Esophagus (tissue), 2 donors: Measurements from ENCODE around the gene HSPA1B. TPM values are rescaled to one million over a fixed set of nuclear protein-coding genes. Genes with fewer than 3 reads are reported as not detected.
"Not testable (repeated sequence)": the region's sequence is repeated elsewhere in the genome, so short reads cannot be mapped to it uniquely, and the experiment has no call there.

ENCODE experiments used
- H3K27ac ChIP-seq, 2 donors: one replicate each; pipeline ENCODE4 v1.5.1; 2013; ENCODE audit warnings: low read depth in 2 of 2, mild to moderate bottlenecking in 2 of 2, inconsistent platforms in 1 of 2, low read length in 1 of 2, moderate library complexity in 1 of 2
- H3K27me3 ChIP-seq, 2 donors: one replicate each; pipeline ENCODE4 v1.6.1; 2013; ENCODE audit warnings: low read length in 2 of 2, control low read depth in 1 of 2, mild to moderate bottlenecking in 1 of 2; ENCODE audit not compliant: insufficient read depth in 2 of 2, control insufficient read depth in 1 of 2
- H3K36me3 ChIP-seq, 2 donors: one replicate each; pipeline ENCODE4 v1.6.1; 2013; ENCODE audit warnings: low read length in 1 of 2; ENCODE audit not compliant: control insufficient read depth in 2 of 2, insufficient read depth in 2 of 2
- H3K4me1 ChIP-seq, 2 donors: one replicate each; pipeline ENCODE4 v1.6.1; 2013; ENCODE audit warnings: low read length in 1 of 2; ENCODE audit not compliant: control insufficient read depth in 2 of 2, insufficient read depth in 2 of 2
- H3K4me3 ChIP-seq, 2 donors: one replicate each; pipeline ENCODE4 v1.5.1; 2013; ENCODE audit warnings: low read length in 2 of 2, mild to moderate bottlenecking in 2 of 2, low read depth in 1 of 2, moderate library complexity in 1 of 2
- H3K9me3 ChIP-seq, 2 donors: one replicate each; pipeline ENCODE4 v1.6.1; 2013; ENCODE audit warnings: mild to moderate bottlenecking in 2 of 2, low read depth in 1 of 2, low read length in 1 of 2, moderate library complexity in 1 of 2; ENCODE audit not compliant: control insufficient read depth in 2 of 2, insufficient read depth in 1 of 2
- WGBS, 2 donors: extraction: QIAGEN DNeasy Blood & Tissue Kit; methylation state at CpG; one replicate each; pipeline ENCODE4 v1.1.7; 2013; 5-methylcytosine and 5-hydroxymethylcytosine counted together
- polyA plus RNA-seq, 2 donors: library from polyadenylated mRNA; stranded (reverse); fragments of 200-250 nt; gene quantifications; one replicate each; pipeline ENCODE4 v1.2.3, GENCODE V29; 2013
- donor health status: healthy with polysubstance abuse.
- donor health status: Bipolar disorder and iron deficiency.

HSPA1B gene
- polyA plus RNA-seq, 2 donors: 26.9 to 103 TPM

DNA sequence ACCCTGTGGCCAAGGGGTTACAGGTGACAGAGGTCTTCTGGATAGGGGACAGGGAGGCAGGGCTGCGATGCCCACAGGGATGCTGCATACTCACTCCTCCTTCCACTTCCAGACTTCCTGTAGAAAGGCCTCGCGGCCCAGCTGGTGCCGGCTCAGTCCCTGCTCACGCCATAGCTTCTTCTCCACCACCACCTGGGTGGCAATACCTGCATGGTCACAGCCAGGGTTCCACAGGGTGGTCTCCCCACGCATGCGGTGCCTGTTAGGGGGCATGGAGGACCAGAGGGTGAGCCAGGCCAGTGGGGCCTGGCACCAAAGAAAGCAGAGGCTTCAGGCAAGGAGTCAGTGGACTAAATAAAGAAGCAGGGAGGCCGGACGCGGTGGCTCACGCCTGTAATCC lies 42.1 kb upstream of the HSPA1B start:
- H3K4me3 ChIP-seq: no peak overlapping the region
- H3K27ac ChIP-seq: no peak overlapping the region
- 96% methylated on average over 11 of the region's 11 CpGs for WGBS, 2 donors
- H3K4me1 ChIP-seq: no peaks in the 10 kb centered on the region
- H3K27me3 ChIP-seq: no peaks in the 10 kb centered on the region
- H3K36me3 ChIP-seq: peaks cover 5 to 47% of the 10 kb centered on the region in 2 donors
- H3K9me3 ChIP-seq: no peaks in the 10 kb centered on the region

DNA sequence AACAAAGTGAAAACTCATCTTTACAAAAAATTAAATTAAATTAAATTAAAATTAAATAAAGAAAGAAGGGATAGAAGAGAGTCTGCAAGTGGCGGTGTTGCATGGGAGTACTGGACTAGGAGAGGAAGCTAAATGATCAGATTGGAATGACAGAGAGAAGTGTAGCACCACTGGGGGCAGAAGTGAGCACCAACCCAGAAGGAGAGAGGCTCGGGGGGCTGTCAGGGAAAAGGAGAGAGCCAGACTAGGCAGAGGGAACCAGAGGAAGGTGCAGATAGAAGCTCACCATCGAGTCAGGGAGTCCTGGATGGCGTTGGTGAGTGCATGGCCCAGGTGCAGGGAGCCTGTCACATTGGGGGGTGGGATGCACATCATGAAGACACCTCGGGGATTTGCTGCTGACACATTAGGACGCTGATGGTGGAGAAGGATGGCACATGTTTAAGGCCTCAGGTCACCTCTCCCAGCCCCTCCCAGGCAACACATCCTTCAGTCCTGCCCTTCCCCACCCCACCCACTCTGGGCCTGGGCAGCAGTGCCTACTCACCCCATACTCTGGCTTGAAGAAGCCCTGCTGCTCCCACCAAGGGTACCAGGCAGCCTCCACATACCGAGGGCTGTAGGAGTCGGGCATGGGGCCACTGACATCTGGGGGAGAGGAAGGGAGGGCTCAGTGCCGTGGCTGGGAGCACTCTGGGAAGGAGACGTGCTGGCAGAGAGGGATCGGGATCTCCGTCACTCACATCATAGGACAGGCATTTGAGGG lies 36.0 kb upstream of the HSPA1B start:
- WGBS, 2 donors: 64 to 65% methylated on average over 12 of the region's 12 CpGs
- H3K9me3 ChIP-seq: no peaks in the 10 kb centered on the region
- no peak overlapping the region for H3K4me3 ChIP-seq
- no peak overlapping the region for H3K27ac ChIP-seq
- peaks cover 0 to 10% of the 10 kb centered on the region in 2 donors for H3K36me3 ChIP-seq
- peaks cover 0 to 2% of the 10 kb centered on the region in 2 donors for H3K4me1 ChIP-seq
- no peaks in the 10 kb centered on the region for H3K27me3 ChIP-seq

DNA sequence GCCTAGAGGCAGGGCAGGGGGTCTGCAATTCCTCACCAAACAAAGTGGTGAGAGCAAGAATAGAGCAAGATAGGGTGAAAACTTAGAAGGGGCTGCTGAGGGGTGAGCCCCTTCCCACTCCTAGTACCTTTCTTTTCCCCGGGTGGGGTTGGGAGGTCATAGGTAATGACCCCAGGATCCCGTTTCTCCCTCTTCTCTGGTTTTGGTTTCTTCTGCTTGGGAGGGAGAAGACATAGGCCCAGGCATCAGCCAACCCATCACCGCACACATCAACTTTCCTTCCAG lies 35.5 kb upstream of the HSPA1B start:
- H3K4me3 ChIP-seq: no peak overlapping the region
- H3K4me1 ChIP-seq: peaks cover 0 to 2% of the 10 kb centered on the region in 2 donors
- H3K9me3 ChIP-seq: no peaks in the 10 kb centered on the region
- no peaks in the 10 kb centered on the region for H3K27me3 ChIP-seq
- H3K36me3 ChIP-seq: peaks cover 0 to 10% of the 10 kb centered on the region in 2 donors
- H3K27ac ChIP-seq: no peak overlapping the region
- WGBS, 2 donors: 82 to 83% methylated on average over 3 of the region's 3 CpGs

DNA sequence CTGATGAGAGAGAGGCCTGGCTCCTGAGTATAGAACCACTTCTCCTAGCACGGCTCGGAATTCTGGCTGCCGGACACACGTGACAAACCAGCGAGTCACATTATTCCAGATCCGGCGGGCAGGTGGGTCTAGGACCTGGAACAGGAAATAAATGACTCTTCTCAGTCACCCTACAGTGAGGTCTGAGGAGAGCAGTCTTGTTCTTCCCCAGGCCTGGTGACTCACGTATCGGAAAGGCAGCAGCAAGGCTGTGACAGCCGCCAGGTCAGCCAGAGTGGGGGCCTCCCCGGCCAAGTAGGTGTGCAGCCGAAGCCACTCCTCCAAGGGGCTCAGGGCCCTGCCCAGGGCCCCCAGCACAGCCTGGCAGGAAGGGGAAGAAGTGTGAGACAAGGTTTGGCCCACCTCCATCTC lies 34.8 kb upstream of the HSPA1B start:
- H3K9me3 ChIP-seq: no peaks in the 10 kb centered on the region
- no peaks in the 10 kb centered on the region for H3K27me3 ChIP-seq
- 76 to 81% methylated on average over 12 of the region's 12 CpGs for whole genome bisulfite sequencing, 2 donors
- H3K4me1 ChIP-seq: peaks cover 0 to 2% of the 10 kb centered on the region in 2 donors
- no peak overlapping the region for H3K4me3 ChIP-seq
- H3K36me3 ChIP-seq: peaks cover 0 to 10% of the 10 kb centered on the region in 2 donors
- H3K27ac ChIP-seq: peak overlapping the region; percentile 17 to 45

DNA sequence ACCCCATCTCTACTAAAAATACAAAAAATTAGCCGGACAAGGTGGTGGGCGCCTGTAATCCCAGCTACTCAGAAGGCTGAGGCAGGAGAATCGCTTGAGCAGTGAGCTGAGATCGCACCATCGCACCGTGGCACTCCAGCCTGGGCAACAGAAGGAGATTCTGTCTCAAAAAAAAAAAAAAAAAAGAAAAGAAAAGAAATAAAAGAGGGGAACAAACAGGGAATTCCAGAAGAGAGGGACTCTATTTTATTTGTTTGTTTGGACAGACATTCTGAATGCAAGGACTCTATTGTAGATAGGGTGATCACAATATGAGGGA lies 33.7 kb upstream of the HSPA1B start:
- not testable (repeated sequence) for H3K27ac ChIP-seq, H3K36me3 ChIP-seq, H3K4me3 ChIP-seq

DNA sequence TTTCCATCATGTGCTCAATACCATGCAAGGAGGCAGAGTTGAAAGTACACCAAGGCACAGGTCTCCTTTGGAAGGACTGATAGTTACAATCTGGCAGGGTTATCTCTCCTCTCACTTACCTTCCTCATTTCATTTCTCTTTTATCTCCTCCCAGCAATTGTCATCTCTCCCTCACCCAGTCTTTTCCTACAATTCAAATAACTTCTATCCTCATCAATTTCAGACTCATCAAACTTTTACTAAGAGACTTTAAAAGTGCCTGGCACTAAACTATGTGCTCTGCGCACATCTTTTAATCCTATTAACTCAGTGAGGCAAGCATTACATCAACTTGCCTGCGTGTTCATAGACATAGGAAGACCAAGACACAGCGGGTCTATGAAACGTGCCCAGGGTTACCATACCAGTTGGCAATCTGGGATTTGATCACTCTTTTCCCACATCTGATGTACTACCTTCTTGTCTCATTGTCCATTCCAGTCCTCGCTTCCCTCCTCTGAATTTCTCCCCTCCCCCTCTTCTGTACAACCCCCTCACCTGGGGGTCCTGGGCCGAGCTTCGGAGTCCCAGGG lies 33.2 kb upstream of the HSPA1B start:
- Histone ChIP-seq H3K36me3 (peaks cover 0 to 9% of the 10 kb centered on the region in 2 donors), H3K9me3 (no peaks in the 10 kb centered on the region), H3K27me3 (no peaks in the 10 kb centered on the region), H3K4me1 (peaks cover 0 to 2% of the 10 kb centered on the region in 2 donors), H3K4me3 (peak overlapping the region; percentile 91 to 95), H3K27ac (peak overlapping the region; percentile 94 to 96)
- WGBS, 2 donors: 7 to 15% methylated on average over 7 of the region's 7 CpGs

More for the DNA sequence above, 33.7 kb upstream of the HSPA1B start:
- H3K27me3 ChIP-seq, H3K4me1 ChIP-seq, H3K9me3 ChIP-seq: not testable (repeated sequence)
- WGBS, 2 donors: 91 to 96% methylated on average over 6 of the region's 6 CpGs

DNA sequence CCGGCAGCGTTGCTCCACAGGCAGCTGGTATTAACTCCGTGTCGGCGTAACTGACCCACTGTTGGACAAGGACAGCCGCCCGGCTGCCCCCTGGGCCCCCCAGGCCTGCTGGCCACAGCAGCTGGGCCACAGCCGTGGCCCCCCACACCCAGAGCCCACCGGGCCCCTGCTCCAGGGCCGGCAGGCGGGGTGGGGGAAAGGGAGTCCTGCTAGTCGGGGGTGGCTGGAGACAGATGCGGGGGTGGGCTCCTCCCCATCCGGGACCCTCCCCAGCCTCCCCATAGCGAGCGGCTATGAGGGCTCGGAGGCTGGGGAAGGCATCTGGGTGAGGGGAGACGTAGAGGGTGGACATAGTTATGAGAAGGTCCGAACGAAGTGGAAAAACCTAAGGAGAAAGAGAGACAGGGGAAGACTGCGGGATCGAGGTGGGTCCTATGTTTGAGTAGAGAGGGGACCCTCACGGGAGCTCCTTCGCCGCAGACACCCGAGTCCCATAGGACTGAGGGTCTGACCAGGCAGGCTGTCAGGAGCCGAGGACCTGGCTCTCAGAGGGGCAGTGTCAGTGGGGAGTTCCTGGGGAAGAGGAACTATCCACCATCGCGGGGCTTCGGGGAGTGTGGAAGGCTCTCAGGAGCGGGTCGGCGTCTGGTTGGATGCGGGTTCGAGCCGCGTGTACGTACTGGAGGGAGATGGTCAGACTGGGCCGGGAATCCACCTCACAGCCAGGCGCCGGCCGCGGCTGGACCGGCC lies 32.5 kb upstream of the HSPA1B start:
- H3K9me3 ChIP-seq: no peaks in the 10 kb centered on the region
- H3K27me3 ChIP-seq: no peaks in the 10 kb centered on the region
- WGBS, 2 donors: 1% methylated on average over 43 to 44 of the region's 44 CpGs
- H3K4me3 ChIP-seq: peak overlapping the region; percentile 91 to 95
- H3K27ac ChIP-seq: peak overlapping the region; percentile 94 to 96
- peaks cover 0 to 7% of the 10 kb centered on the region in 2 donors for H3K36me3 ChIP-seq
- peaks cover 0 to 2% of the 10 kb centered on the region in 2 donors for H3K4me1 ChIP-seq

DNA sequence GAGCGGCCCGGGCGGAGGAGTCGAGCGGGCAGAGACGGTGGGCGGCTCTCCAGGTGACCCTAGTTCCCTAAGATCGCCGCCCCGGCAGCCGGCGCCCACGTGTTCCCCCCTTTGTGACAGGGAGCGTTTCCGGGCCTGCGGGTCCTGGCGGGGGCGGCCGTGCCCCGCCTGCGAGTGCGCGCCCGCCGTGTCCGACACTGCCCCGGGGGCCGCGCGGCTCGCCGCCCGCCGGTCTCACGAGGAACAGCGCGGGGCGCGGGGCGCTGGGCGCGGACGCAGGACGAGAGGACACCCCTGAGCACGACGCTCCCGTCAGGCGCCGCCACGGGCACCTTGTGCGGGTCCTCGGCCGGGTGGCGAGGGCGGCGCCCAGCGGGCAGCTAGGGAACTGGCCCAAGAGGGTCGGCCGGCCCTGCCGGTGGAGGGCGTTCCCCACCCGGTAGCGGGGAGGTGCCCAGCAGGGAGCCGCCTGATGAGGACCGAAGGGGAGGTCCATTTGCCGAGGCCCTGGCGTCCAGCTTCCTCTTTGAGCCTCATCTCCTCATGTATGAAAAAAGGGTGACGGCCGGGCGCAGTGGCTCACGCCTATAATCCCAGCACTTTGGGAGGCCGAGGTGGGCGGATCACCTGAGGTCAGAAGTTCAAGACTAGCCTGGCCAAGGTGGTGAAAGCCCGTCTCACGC lies 31.8 kb upstream of the HSPA1B start, which contains the start of gene VARS1:
TSS of gene VARS1 (minus strand) at position 137 of the 683 bp plus-strand sequence. CDS start 535 bp downstream, outside the sequence.
- Histone ChIP-seq H3K4me1 (peaks cover 0 to 2% of the 10 kb centered on the region in 2 donors), H3K27me3 (no peaks in the 10 kb centered on the region), H3K4me3 (peak within 1 kb of the TSS; percentile 91 to 95), H3K36me3 (peaks cover 0 to 7% of the 10 kb centered on the region in 2 donors), H3K27ac (peak within 1 kb of the TSS; percentile 94 to 96), H3K9me3 (no peaks in the 10 kb centered on the region)
- 1% methylated on average over 74 to 75 of the region's 75 CpGs for WGBS, 2 donors

DNA sequence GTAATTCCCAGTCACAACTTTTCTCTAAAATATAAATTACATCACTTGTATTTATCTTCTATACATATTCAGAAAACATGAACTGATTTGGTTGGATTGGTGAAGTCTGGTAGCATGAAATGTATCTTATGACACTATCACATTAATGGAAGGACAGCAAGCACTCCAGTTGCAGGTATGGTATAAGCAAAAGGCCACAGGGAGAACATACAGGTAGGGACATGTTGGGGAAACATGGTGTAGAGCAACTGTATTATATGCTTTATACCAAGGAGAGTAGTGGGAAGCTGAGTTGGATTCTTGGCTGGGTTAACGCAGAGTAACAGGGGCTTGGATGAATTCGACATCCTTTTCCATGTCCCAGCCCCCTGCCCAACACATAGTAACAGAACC lies 30.5 kb upstream of the HSPA1B start:
- WGBS, 2 donors: 57 to 61% methylated on average over 2 of the region's 2 CpGs
- Histone ChIP-seq H3K4me1 (no peaks in the 10 kb centered on the region), H3K4me3 (no peak overlapping the region), H3K27ac (peak overlapping the region; percentile 14 to 41), H3K27me3 (no peaks in the 10 kb centered on the region), H3K9me3 (no peaks in the 10 kb centered on the region), H3K36me3 (peaks cover 0 to under 1% of the 10 kb centered on the region in 2 donors)
